K562 (cell line): ENCODE results near the gene VSIG10L2. TPM values are rescaled to one million over a fixed set of nuclear protein-coding genes. Genes with fewer than 3 reads are reported as not detected.
A peak's percentile ranks its signal among the peaks of the same experiment; 100 is the strongest.

Source experiments
- ADNP ChIP-seq: fragments of 200-800 bp; sonication (Bioruptor generic); IDR thresholded peaks from 2 replicates; pipeline ENCODE4 v1.6.1; 2016; ENCODE audit warnings: missing genetic modification characterization, missing compliant biosample characterization
- C11orf30 ChIP-seq: fragments of 450-650 bp; IDR thresholded peaks from 2 replicates; pipeline ENCODE4 v1.6.1; 2016; ENCODE audit warnings: low read depth, mild to moderate bottlenecking
- CXXC5 ChIP-seq: fragments of 250-450 bp; sonication (Bioruptor Pico); IDR thresholded peaks from 2 replicates; pipeline ENCODE4 v1.8.0; 2022; ENCODE audit warnings: inconsistent platforms, mild to moderate bottlenecking, moderate library complexity
- HDAC3 ChIP-seq: fragments of 450-650 bp; IDR thresholded peaks from 2 replicates; pipeline ENCODE4 v1.6.1; 2018; ENCODE audit warnings: borderline replicate concordance, mild to moderate bottlenecking, moderate library complexity; ENCODE audit not compliant: partially characterized antibody
- KDM4B ChIP-seq, 2 experiments: fragments of 450-650 bp in 1 of 2; sonication (generic) in 1 of 2; IDR thresholded peaks; 2 replicates each; pipeline ENCODE4 v1.6.1; 2016 to 2017; ENCODE audit warnings: borderline replicate concordance in 2 of 2, antibody characterized with exemption in 1 of 2, low read depth in 1 of 2, mild to moderate bottlenecking in 1 of 2
- KLF10 ChIP-seq: fragments of 250-450 bp; sonication (Bioruptor Pico); IDR thresholded peaks from 2 replicates; pipeline ENCODE4 v1.6.1; 2021; ENCODE audit warnings: matching md5 sums
- L3MBTL2 ChIP-seq: fragments of 450-650 bp; IDR thresholded peaks from 2 replicates; pipeline ENCODE4 v1.6.1; 2016; ENCODE audit warnings: mild to moderate bottlenecking, moderate library complexity
- MTA3 ChIP-seq: fragments of 450-650 bp; formaldehyde crosslinking; IDR thresholded peaks from 2 replicates; pipeline ENCODE4 v1.6.1; 2017; ENCODE audit warnings: mild to moderate bottlenecking, borderline replicate concordance
- NFRKB ChIP-seq: fragments of 450-650 bp; IDR thresholded peaks from 2 replicates; pipeline ENCODE4 v1.6.1; 2016; ENCODE audit warnings: low read depth
- POLR2H ChIP-seq: IDR thresholded peaks from 2 replicates; pipeline ENCODE4 v1.6.1; 2016; ENCODE audit warnings: missing genetic modification characterization, low read depth, mild to moderate bottlenecking, control low read depth, missing compliant biosample characterization, moderate library complexity
- PTTG1 ChIP-seq: fragments of 450-650 bp; IDR thresholded peaks from 2 replicates; pipeline ENCODE4 v1.6.1; 2016; ENCODE audit warnings: low read depth, mild to moderate bottlenecking, missing genetic modification characterization, missing compliant biosample characterization
- RCOR1 ChIP-seq, 2 experiments: IDR thresholded peaks; 2 replicates each; pipeline ENCODE4 v1.6.1; 2012; ENCODE audit warnings: low read depth in 2 of 2, low read length in 2 of 2, borderline replicate concordance in 1 of 2, improper control_type of control experiment in 1 of 2
- RFX1 ChIP-seq: fragments of 450-650 bp; IDR thresholded peaks from 2 replicates; pipeline ENCODE4 v1.6.1; 2016; ENCODE audit warnings: mild to moderate bottlenecking, moderate library complexity
- STAT5A ChIP-seq: IDR thresholded peaks from 2 replicates; pipeline ENCODE4 v1.6.1; 2012; ENCODE audit warnings: low read length, inconsistent platforms, borderline replicate concordance
- TAF15 ChIP-seq: fragments of 200-400 bp; formaldehyde crosslinking; IDR thresholded peaks from 2 replicates; pipeline ENCODE4 v1.6.1; 2017; ENCODE audit warnings: mild to moderate bottlenecking, low read depth, low read length, moderate library complexity
- TAF7 ChIP-seq: fragments of 450-650 bp; IDR thresholded peaks from 2 replicates; pipeline ENCODE4 v1.6.1; 2016; ENCODE audit warnings: missing genetic modification characterization, missing compliant biosample characterization
- TGIF2 ChIP-seq: sonication (generic); formaldehyde crosslinking; IDR thresholded peaks from 2 replicates; pipeline ENCODE4 v1.8.1; 2022; ENCODE audit warnings: mild to moderate bottlenecking, missing genetic modification reagents, moderate library complexity
- ZNF561 ChIP-seq: fragments of 450-650 bp; formaldehyde crosslinking; conservative IDR thresholded peaks from 2 replicates; pipeline ENCODE4 v1.4.0; 2020; ENCODE audit warnings: mild to moderate bottlenecking, moderate library complexity
- ZNF707 ChIP-seq: fragments of 250-450 bp; sonication (Bioruptor Pico); conservative IDR thresholded peaks from 2 replicates; pipeline ENCODE4 v1.8.0; 2022; ENCODE audit warnings: inconsistent platforms, mild to moderate bottlenecking, moderate library complexity
- polyA plus RNA-seq, 8 experiments: library from polyadenylated mRNA; depleted of rRNA in 4 of 8; stranded (reverse) in 5 of 8; unstranded in 3 of 8; fragments of >200 nt; fragmentation: Nextera tagmentation in 2 of 8; fragmentation: Illumina TruSeq in 1 of 8; extraction: Ambion mirVana in 2 of 8; extraction: Trizol in 1 of 8; gene quantifications; 2 replicates each; pipeline versions ENCODE4 v1.2.1 to v1.2.3, GENCODE V29; 2011 to 2014; ENCODE audit warnings: inconsistent platforms in 1 of 8, missing spikeins in 1 of 8
- total RNA-seq, 7 experiments: library from RNA; depleted of rRNA in 6 of 7; stranded (reverse); fragments of >200 nt in 6 of 7; fragmentation: Illumina TruSeq in 2 of 7; extraction: Trizol in 2 of 7; gene quantifications; 2 replicates each; pipeline versions ENCODE4 v1.2.1 to v1.2.3, GENCODE V29; 2011 to 2021; ENCODE audit warnings: low replicate concordance in 1 of 7
- TF ChIP-seq, protein P1 (sequence below): IDR thresholded peaks from 2 replicates; pipeline ENCODE4 v1.6.1; 2014; ENCODE audit warnings: antibody characterized with exemption
- TF ChIP-seq, protein P2 (sequence below): sonication (generic); formaldehyde crosslinking; IDR thresholded peaks from 2 replicates; pipeline ENCODE4 v1.8.0; 2022; ENCODE audit warnings: mild to moderate bottlenecking, low read depth, missing genetic modification reagents
- TF ChIP-seq, protein P3 (sequence below): fragments of 450-650 bp; IDR thresholded peaks from 2 replicates; pipeline ENCODE4 v1.6.1; 2016; ENCODE audit warnings: borderline replicate concordance
- TF ChIP-seq, protein P4 (sequence below): sonication (generic); formaldehyde crosslinking; IDR thresholded peaks from 2 replicates; pipeline ENCODE4 v1.8.0; 2023; ENCODE audit warnings: mild to moderate bottlenecking, missing genetic modification reagents

The VSIG10L2 gene
- total and polyA plus RNA-seq, 9 of the 15 experiments (the other 6 are each of a cell fraction or from before 2014, with no cell fraction given) = not detected

DNA sequence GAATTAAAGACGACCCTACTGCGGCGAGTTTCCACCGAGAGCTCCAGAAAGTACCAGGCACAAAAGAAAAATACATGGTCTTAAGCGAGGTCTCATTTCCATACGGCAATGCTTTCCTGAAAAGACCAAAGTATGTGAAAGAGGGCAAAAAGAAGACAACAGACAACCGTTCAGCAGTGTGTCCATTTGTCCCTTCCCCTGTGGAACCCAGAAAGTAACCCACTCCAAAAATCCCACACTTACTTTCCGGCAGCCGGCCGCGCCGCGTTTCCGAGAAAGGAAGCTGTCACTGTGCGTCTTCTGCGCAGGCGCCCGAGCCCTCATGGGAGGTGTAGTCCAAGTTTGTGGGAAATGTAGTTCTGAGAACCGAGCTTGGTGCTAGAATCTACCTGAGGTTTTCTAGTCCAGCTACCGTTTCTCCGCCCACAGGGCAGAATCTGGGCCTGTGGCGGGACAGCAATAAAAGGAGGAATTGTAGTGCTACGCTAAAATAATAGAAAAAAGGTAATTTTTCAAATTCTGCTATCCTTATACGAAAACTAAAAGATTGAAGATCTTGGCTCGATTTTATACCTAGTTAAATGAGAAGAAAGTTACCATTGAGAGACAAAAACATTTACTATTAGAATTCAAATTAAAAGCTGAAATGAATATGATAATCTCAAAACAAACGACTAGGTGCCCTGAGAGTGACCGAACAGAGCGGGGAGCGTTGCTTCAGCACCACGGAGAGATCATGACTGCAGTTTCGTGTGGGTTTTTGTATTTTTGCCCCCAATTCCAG is 42.7 kb upstream of the VSIG10L2 start, which contains the start of gene PUS3 (continued):
- TF ChIP-seq, protein P1, sequence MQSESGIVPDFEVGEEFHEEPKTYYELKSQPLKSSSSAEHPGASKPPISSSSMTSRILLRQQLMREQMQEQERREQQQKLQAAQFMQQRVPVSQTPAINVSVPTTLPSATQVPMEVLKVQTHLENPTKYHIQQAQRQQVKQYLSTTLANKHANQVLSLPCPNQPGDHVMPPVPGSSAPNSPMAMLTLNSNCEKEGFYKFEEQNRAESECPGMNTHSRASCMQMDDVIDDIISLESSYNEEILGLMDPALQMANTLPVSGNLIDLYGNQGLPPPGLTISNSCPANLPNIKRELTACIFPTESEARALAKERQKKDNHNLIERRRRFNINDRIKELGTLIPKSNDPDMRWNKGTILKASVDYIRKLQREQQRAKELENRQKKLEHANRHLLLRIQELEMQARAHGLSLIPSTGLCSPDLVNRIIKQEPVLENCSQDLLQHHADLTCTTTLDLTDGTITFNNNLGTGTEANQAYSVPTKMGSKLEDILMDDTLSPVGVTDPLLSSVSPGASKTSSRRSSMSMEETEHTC = no peak
- TF ChIP-seq POLR2H (no peak), ADNP (tag) (no peak), TGIF2 (CRISPR knock-in tag) (no peak), HDAC3 (no peak), KLF10 (no peak), KDM4B (IDR thresholded peaks at IDR 0.05; ENCODE audit: borderline replicate concordance in 2 of 2, low read depth in 1 of 2) (no peak), TAF7 (tag) (no peak), TAF15 (no peak), RCOR1 (IDR thresholded peaks at IDR 0.05; ENCODE audit: borderline replicate concordance in 1 of 2, low read depth in 2 of 2, low read length in 2 of 2) (no peak), ZNF707 (CRISPR knock-in tag) (no peak), PTTG1 (tag) (0 out of 2 replicates have a peak, but pooled peaks have one; percentile 25), L3MBTL2 (peak; percentile 36; the same call in 1 of the 2 replicates), ZNF561 (CRISPR knock-in tag) (no peak), RFX1 (no peak), C11orf30 (0 out of 2 replicates have a peak, but pooled peaks have one; percentile 4), STAT5A (0 out of 2 replicates have a peak, but pooled peaks have one; percentile 38), CXXC5 (CRISPR knock-in tag) (peak; percentile 92), MTA3 (peak; percentile 47; the same call in 1 of the 2 replicates), NFRKB (no peak)
- TF ChIP-seq, protein P2, sequence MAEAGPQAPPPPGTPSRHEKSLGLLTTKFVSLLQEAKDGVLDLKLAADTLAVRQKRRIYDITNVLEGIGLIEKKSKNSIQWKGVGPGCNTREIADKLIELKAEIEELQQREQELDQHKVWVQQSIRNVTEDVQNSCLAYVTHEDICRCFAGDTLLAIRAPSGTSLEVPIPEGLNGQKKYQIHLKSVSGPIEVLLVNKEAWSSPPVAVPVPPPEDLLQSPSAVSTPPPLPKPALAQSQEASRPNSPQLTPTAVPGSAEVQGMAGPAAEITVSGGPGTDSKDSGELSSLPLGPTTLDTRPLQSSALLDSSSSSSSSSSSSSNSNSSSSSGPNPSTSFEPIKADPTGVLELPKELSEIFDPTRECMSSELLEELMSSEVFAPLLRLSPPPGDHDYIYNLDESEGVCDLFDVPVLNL (CRISPR knock-in tag) = no peak
- TF ChIP-seq, protein P3, sequence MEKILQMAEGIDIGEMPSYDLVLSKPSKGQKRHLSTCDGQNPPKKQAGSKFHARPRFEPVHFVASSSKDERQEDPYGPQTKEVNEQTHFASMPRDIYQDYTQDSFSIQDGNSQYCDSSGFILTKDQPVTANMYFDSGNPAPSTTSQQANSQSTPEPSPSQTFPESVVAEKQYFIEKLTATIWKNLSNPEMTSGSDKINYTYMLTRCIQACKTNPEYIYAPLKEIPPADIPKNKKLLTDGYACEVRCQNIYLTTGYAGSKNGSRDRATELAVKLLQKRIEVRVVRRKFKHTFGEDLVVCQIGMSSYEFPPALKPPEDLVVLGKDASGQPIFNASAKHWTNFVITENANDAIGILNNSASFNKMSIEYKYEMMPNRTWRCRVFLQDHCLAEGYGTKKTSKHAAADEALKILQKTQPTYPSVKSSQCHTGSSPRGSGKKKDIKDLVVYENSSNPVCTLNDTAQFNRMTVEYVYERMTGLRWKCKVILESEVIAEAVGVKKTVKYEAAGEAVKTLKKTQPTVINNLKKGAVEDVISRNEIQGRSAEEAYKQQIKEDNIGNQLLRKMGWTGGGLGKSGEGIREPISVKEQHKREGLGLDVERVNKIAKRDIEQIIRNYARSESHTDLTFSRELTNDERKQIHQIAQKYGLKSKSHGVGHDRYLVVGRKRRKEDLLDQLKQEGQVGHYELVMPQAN = peak; percentile 55; the same call in 1 of the 2 replicates
- TF ChIP-seq, protein P4, sequence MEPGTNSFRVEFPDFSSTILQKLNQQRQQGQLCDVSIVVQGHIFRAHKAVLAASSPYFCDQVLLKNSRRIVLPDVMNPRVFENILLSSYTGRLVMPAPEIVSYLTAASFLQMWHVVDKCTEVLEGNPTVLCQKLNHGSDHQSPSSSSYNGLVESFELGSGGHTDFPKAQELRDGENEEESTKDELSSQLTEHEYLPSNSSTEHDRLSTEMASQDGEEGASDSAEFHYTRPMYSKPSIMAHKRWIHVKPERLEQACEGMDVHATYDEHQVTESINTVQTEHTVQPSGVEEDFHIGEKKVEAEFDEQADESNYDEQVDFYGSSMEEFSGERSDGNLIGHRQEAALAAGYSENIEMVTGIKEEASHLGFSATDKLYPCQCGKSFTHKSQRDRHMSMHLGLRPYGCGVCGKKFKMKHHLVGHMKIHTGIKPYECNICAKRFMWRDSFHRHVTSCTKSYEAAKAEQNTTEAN (CRISPR knock-in tag) = no peak
